ENCODE results near the gene AOAH.
"Not testable (repeated sequence)": the region's sequence is repeated elsewhere in the genome, so short reads cannot be mapped to it uniquely, and the experiment has no call there.

The AOAH gene

GRCh38 chr7:36719083-36719632 is 5.1 kb downstream of the AOAH start:
- Histone ChIP-seq H3K9ac (ENCODE audit: low read length in 2 of 2) (no peak overlapping the region), H3K4me3 (ENCODE audit: low read length in 2 of 2) (no peak overlapping the region), H3K27ac (ENCODE audit: low read length) (no peak overlapping the region), H3K36me3 (ENCODE audit: control insufficient read depth in 2 of 2, insufficient read depth in 2 of 2, low read length in 2 of 2) (no peaks in the 10 kb centered on the region), H3K4me1 (ENCODE audit: control insufficient read depth, insufficient read depth, low read length) (no peaks in the 10 kb centered on the region), H3K27me3 (ENCODE audit: control insufficient read depth in 1 of 2, insufficient read depth in 2 of 2, low read length in 2 of 2) (no peaks in the 10 kb centered on the region), H3K9me3 (ENCODE audit: control insufficient read depth in 2 of 2, low read length in 2 of 2) (no peaks in the 10 kb centered on the region)

- Histone ChIP-seq H3K27ac (ENCODE audit: low read length) (no peak overlapping the region), H3K4me1 (ENCODE audit: control insufficient read depth, insufficient read depth, low read length) (no peaks in the 10 kb centered on the region), H3K36me3 (ENCODE audit: control insufficient read depth in 2 of 2, insufficient read depth in 2 of 2, low read length in 2 of 2) (no peaks in the 10 kb centered on the region), H3K27me3 (ENCODE audit: control insufficient read depth in 1 of 2, insufficient read depth in 2 of 2, low read length in 2 of 2) (no peaks in the 10 kb centered on the region), H3K9me3 (ENCODE audit: control insufficient read depth in 2 of 2, low read length in 2 of 2) (no peaks in the 10 kb centered on the region), H3K4me3 (ENCODE audit: low read length in 2 of 2) (no peak overlapping the region), H3K9ac (ENCODE audit: low read length in 2 of 2) (no peak overlapping the region)
Measured at GRCh38 chr7:36717586-36717985, 6.7 kb downstream of the AOAH start.

- H3K4me3 ChIP-seq (ENCODE audit: low read length in 2 of 2); H3K9ac ChIP-seq (ENCODE audit: low read length in 2 of 2); H3K27me3 ChIP-seq (ENCODE audit: control insufficient read depth in 1 of 2, insufficient read depth in 2 of 2, low read length in 2 of 2); H3K4me1 ChIP-seq (ENCODE audit: control insufficient read depth, insufficient read depth, low read length); H3K36me3 ChIP-seq (ENCODE audit: control insufficient read depth in 2 of 2, insufficient read depth in 2 of 2, low read length in 2 of 2); H3K27ac ChIP-seq (ENCODE audit: low read length); H3K9me3 ChIP-seq (ENCODE audit: control insufficient read depth in 2 of 2, low read length in 2 of 2): not testable (repeated sequence)
Measured at GRCh38 chr7:36716802-36717201, 7.5 kb downstream of the AOAH start.

- Histone ChIP-seq H3K36me3 (ENCODE audit: control insufficient read depth in 2 of 2, insufficient read depth in 2 of 2, low read length in 2 of 2) (no peaks in the 10 kb centered on the region), H3K9ac (ENCODE audit: low read length in 2 of 2) (no peak overlapping the region), H3K4me1 (ENCODE audit: control insufficient read depth, insufficient read depth, low read length) (no peaks in the 10 kb centered on the region), H3K9me3 (ENCODE audit: control insufficient read depth in 2 of 2, low read length in 2 of 2) (no peaks in the 10 kb centered on the region), H3K27me3 (ENCODE audit: control insufficient read depth in 1 of 2, insufficient read depth in 2 of 2, low read length in 2 of 2) (no peaks in the 10 kb centered on the region), H3K4me3 (ENCODE audit: low read length in 2 of 2) (no peak overlapping the region), H3K27ac (ENCODE audit: low read length) (no peak overlapping the region)
Measured at GRCh38 chr7:36712015-36712414, 12.3 kb downstream of the AOAH start.

GRCh38 chr7:36711256-36711655 is 13.0 kb downstream of the AOAH start:
- no peaks in the 10 kb centered on the region for H3K27me3 ChIP-seq (ENCODE audit: control insufficient read depth in 1 of 2, insufficient read depth in 2 of 2, low read length in 2 of 2)
- H3K9me3 ChIP-seq (ENCODE audit: control insufficient read depth in 2 of 2, low read length in 2 of 2), result no peaks in the 10 kb centered on the region
- no peak overlapping the region for H3K4me3 ChIP-seq (ENCODE audit: low read length in 2 of 2)
- no peaks in the 10 kb centered on the region for H3K4me1 ChIP-seq (ENCODE audit: control insufficient read depth, insufficient read depth, low read length)
- no peak overlapping the region for H3K27ac ChIP-seq (ENCODE audit: low read length)
- H3K36me3 ChIP-seq (ENCODE audit: control insufficient read depth in 2 of 2, insufficient read depth in 2 of 2, low read length in 2 of 2), result no peaks in the 10 kb centered on the region
- no peak overlapping the region for H3K9ac ChIP-seq (ENCODE audit: low read length in 2 of 2)

GRCh38 chr7:36710186-36710791 is 14.0 kb downstream of the AOAH start:
- H3K36me3 ChIP-seq (ENCODE audit: control insufficient read depth in 2 of 2, insufficient read depth in 2 of 2, low read length in 2 of 2), result no peaks in the 10 kb centered on the region
- no peaks in the 10 kb centered on the region for H3K4me1 ChIP-seq (ENCODE audit: control insufficient read depth, insufficient read depth, low read length)
- no peak overlapping the region for H3K9ac ChIP-seq (ENCODE audit: low read length in 2 of 2)
- no peak overlapping the region for H3K4me3 ChIP-seq (ENCODE audit: low read length in 2 of 2)
- H3K9me3 ChIP-seq (ENCODE audit: control insufficient read depth in 2 of 2, low read length in 2 of 2), result no peaks in the 10 kb centered on the region
- H3K27ac ChIP-seq (ENCODE audit: low read length), result no peak overlapping the region
- H3K27me3 ChIP-seq (ENCODE audit: control insufficient read depth in 1 of 2, insufficient read depth in 2 of 2, low read length in 2 of 2), result no peaks in the 10 kb centered on the region

GRCh38 chr7:36708767-36709166 is 15.5 kb downstream of the AOAH start:
- Histone ChIP-seq H3K4me3 (ENCODE audit: low read length in 2 of 2) (no peak overlapping the region), H3K9me3 (ENCODE audit: control insufficient read depth in 2 of 2, low read length in 2 of 2) (no peaks in the 10 kb centered on the region), H3K4me1 (ENCODE audit: control insufficient read depth, insufficient read depth, low read length) (no peaks in the 10 kb centered on the region), H3K36me3 (ENCODE audit: control insufficient read depth in 2 of 2, insufficient read depth in 2 of 2, low read length in 2 of 2) (no peaks in the 10 kb centered on the region), H3K27ac (ENCODE audit: low read length) (no peak overlapping the region), H3K27me3 (ENCODE audit: control insufficient read depth in 1 of 2, insufficient read depth in 2 of 2, low read length in 2 of 2) (no peaks in the 10 kb centered on the region), H3K9ac (ENCODE audit: low read length in 2 of 2) (no peak overlapping the region)

- Histone ChIP-seq H3K36me3 (ENCODE audit: control insufficient read depth in 2 of 2, insufficient read depth in 2 of 2, low read length in 2 of 2) (no peaks in the 10 kb centered on the region), H3K9ac (ENCODE audit: low read length in 2 of 2) (no peak overlapping the region), H3K27me3 (ENCODE audit: control insufficient read depth in 1 of 2, insufficient read depth in 2 of 2, low read length in 2 of 2) (no peaks in the 10 kb centered on the region), H3K9me3 (ENCODE audit: control insufficient read depth in 2 of 2, low read length in 2 of 2) (no peaks in the 10 kb centered on the region), H3K4me1 (ENCODE audit: control insufficient read depth, insufficient read depth, low read length) (no peaks in the 10 kb centered on the region), H3K27ac (ENCODE audit: low read length) (no peak overlapping the region), H3K4me3 (ENCODE audit: low read length in 2 of 2) (no peak overlapping the region)
Measured at GRCh38 chr7:36707898-36708297, 16.4 kb downstream of the AOAH start.

- Histone ChIP-seq H3K4me3 (ENCODE audit: low read length in 2 of 2) (no peak overlapping the region), H3K27ac (ENCODE audit: low read length) (no peak overlapping the region)
Measured at GRCh38 chr7:36707465-36707864, 16.8 kb downstream of the AOAH start.

GRCh38 chr7:36703860-36704259 is 20.4 kb downstream of the AOAH start:
- not testable (repeated sequence) for H3K27me3 ChIP-seq (ENCODE audit: control insufficient read depth in 1 of 2, insufficient read depth in 2 of 2, low read length in 2 of 2); H3K9me3 ChIP-seq (ENCODE audit: control insufficient read depth in 2 of 2, low read length in 2 of 2); H3K36me3 ChIP-seq (ENCODE audit: control insufficient read depth in 2 of 2, insufficient read depth in 2 of 2, low read length in 2 of 2); H3K4me1 ChIP-seq (ENCODE audit: control insufficient read depth, insufficient read depth, low read length); H3K4me3 ChIP-seq (ENCODE audit: low read length in 2 of 2); H3K9ac ChIP-seq (ENCODE audit: low read length in 2 of 2); H3K27ac ChIP-seq (ENCODE audit: low read length)

More at GRCh38 chr7:36707465-36707864, 16.8 kb downstream of the AOAH start:
- no peaks in the 10 kb centered on the region for H3K36me3 ChIP-seq (ENCODE audit: control insufficient read depth in 2 of 2, insufficient read depth in 2 of 2, low read length in 2 of 2)
- no peak overlapping the region for H3K9ac ChIP-seq (ENCODE audit: low read length in 2 of 2)
- no peaks in the 10 kb centered on the region for H3K27me3 ChIP-seq (ENCODE audit: control insufficient read depth in 1 of 2, insufficient read depth in 2 of 2, low read length in 2 of 2)
- H3K4me1 ChIP-seq (ENCODE audit: control insufficient read depth, insufficient read depth, low read length), result no peaks in the 10 kb centered on the region
- H3K9me3 ChIP-seq (ENCODE audit: control insufficient read depth in 2 of 2, low read length in 2 of 2), result no peaks in the 10 kb centered on the region

- Histone ChIP-seq H3K9me3 (ENCODE audit: control insufficient read depth in 2 of 2, low read length in 2 of 2) (no peaks in the 10 kb centered on the region), H3K27me3 (ENCODE audit: control insufficient read depth in 1 of 2, insufficient read depth in 2 of 2, low read length in 2 of 2) (no peaks in the 10 kb centered on the region), H3K4me3 (ENCODE audit: low read length in 2 of 2) (no peak overlapping the region), H3K27ac (ENCODE audit: low read length) (no peak overlapping the region), H3K4me1 (ENCODE audit: control insufficient read depth, insufficient read depth, low read length) (no peaks in the 10 kb centered on the region), H3K9ac (ENCODE audit: low read length in 2 of 2) (no peak overlapping the region), H3K36me3 (ENCODE audit: control insufficient read depth in 2 of 2, insufficient read depth in 2 of 2, low read length in 2 of 2) (no peaks in the 10 kb centered on the region)
Measured at GRCh38 chr7:36692456-36692855, 31.8 kb downstream of the AOAH start.
